Stomach (tissue), 9 donors: Measurements from ENCODE around the gene LMAN1L. TPM values are rescaled to one million over a fixed set of nuclear protein-coding genes. Genes with fewer than 3 reads are reported as not detected.

Source experiments
- DNase-seq, 2 donors: peaks; one replicate each; pipeline versions ENCODE4 v3.0.0 to v3.0.0-alpha.2; 2013 to 2019
- H3K27ac ChIP-seq, 5 donors: fragments of 200-600 bp in 4 of 5; sonication (generic) in 4 of 5; one replicate each; pipeline ENCODE4 v1.5.1; 2013 to 2019; ENCODE audit warnings: mild to moderate bottlenecking in 1 of 5, moderate library complexity in 1 of 5
- H3K27me3 ChIP-seq, 3 donors: fragments of 200-600 bp; sonication (generic); one replicate each; pipeline ENCODE4 v1.5.1; 2017 to 2019; ENCODE audit warnings: mixed run types in 1 of 3
- H3K36me3 ChIP-seq, 4 donors: fragments of 200-600 bp; sonication (generic); 1 replicate in 3 of 4; 2 replicates in 1 of 4; pipeline ENCODE4 v1.5.1; 2016 to 2019
- H3K4me1 ChIP-seq, 4 donors: fragments of 200-600 bp; sonication (generic); one replicate each; pipeline ENCODE4 v1.5.1; 2016 to 2019
- H3K4me3 ChIP-seq, 4 donors: fragments of 200-600 bp; sonication (generic) in 3 of 4; one replicate each; pipeline ENCODE4 v1.5.1; 2016 to 2019; ENCODE audit warnings: mild to moderate bottlenecking in 1 of 4
- H3K9me3 ChIP-seq, 4 donors: fragments of 200-600 bp; sonication (generic); one replicate each; pipeline ENCODE4 v1.5.1; 2016 to 2019
- CTCF ChIP-seq, 7 experiments: fragments of 450-650 bp in 4 of 7; fragments of 200-600 bp in 3 of 7; sonication (generic) in 3 of 7; IDR thresholded peaks; one replicate each; pipeline ENCODE4 v1.5.1; 2016 to 2019; ENCODE audit warnings: antibody characterized with exemption in 7 of 7, control low read depth in 2 of 7, mild to moderate bottlenecking in 1 of 7
- EP300 ChIP-seq: sonication (generic); formaldehyde crosslinking; IDR thresholded peaks from one replicate; pipeline ENCODE4 v1.6.1; 2017; ENCODE audit warnings: antibody characterized with exemption
- POLR2A ChIP-seq, 4 donors: fragments of 450-650 bp; IDR thresholded peaks; one replicate each; pipeline ENCODE4 v1.6.1; 2016; ENCODE audit warnings: antibody characterized with exemption in 4 of 4, control low read depth in 2 of 4, mild to moderate bottlenecking in 1 of 4, moderate library complexity in 1 of 4
- POLR2AphosphoS5 ChIP-seq, 3 donors: sonication (generic); formaldehyde crosslinking; IDR thresholded peaks; one replicate each; pipeline ENCODE4 v1.6.1; 2016; ENCODE audit warnings: antibody characterized with exemption in 3 of 3
- WGBS, 5 donors: extraction: QIAGEN DNeasy Blood & Tissue Kit in 3 of 5; methylation state at CpG; one replicate each; pipeline versions ENCODE4 v1.1.5 to v1.1.7; 2013 to 2018; 5-methylcytosine and 5-hydroxymethylcytosine counted together
- intact Hi-C: fragments of 100-400 bp; cut with DNase I; formaldehyde crosslinking; loops from one replicate; pipeline ENCODE4 v1.15.1; 2023; ENCODE audit warnings: low total_unique reads
- polyA plus RNA-seq, 3 donors: library from polyadenylated mRNA; stranded (reverse); fragments of 200-250 nt; gene quantifications; one replicate each; pipeline ENCODE4 v1.2.3, GENCODE V29; 2013
- total RNA-seq, 5 donors: library from RNA; depleted of rRNA; stranded (reverse); fragments of >200 nt; gene quantifications; one replicate each; pipeline versions ENCODE4 v1.1.0 to v1.2.3, GENCODE V29; 2014 to 2016
- donor health status: healthy with polysubstance abuse.
- donor health status: Bipolar disorder and iron deficiency.
- donor health status: healthy.

LMAN1L gene
- total and polyA plus RNA-seq, 8 donors: 5.9 to 83.5 TPM; not detected in 6

- peaks cover 0 to 65% (median 57%) of the 10 kb centered on the region in 4 donors for H3K36me3 ChIP-seq
- no peak for DNase-seq
- no peaks in the 10 kb centered on the region for H3K9me3 ChIP-seq
- intact Hi-C loops: loop anchor here (5.0 kb wide), 1 partner anchor 65 kb away; no protein-coding TSS in a partner anchor
- WGBS, 5 donors: 74 to 90% (median 81%) methylated on average over 14 to 15 of the region's 15 CpGs
- H3K27me3 ChIP-seq: no peaks in the 10 kb centered on the region
- TF ChIP-seq POLR2AphosphoS5 (IDR thresholded peaks at IDR 0.05): no peak
- TF ChIP-seq POLR2A (IDR thresholded peaks at IDR 0.05): no peak
- no peak for TF ChIP-seq CTCF (IDR thresholded peaks at IDR 0.05)
- no peak for TF ChIP-seq EP300
- H3K4me3 ChIP-seq: no peak overlapping the region
- no peak overlapping the region for H3K27ac ChIP-seq
- H3K4me1 ChIP-seq: peaks cover 12 to 27% (median 19%) of the 10 kb centered on the region in 4 donors
These were observed 25.0 kb downstream of the LMAN1L start for GRCh38 chr15:74837482-74838136.

- TF ChIP-seq POLR2A (IDR thresholded peaks at IDR 0.05): no peak
- no peak for TF ChIP-seq CTCF (IDR thresholded peaks at IDR 0.05)
- TF ChIP-seq EP300: no peak
- TF ChIP-seq POLR2AphosphoS5 (IDR thresholded peaks at IDR 0.05): no peak
- H3K9me3 ChIP-seq: no peaks in the 10 kb centered on the region
- H3K27ac ChIP-seq: no peak overlapping the region
- intact Hi-C loops: loop anchor here (5.0 kb wide), 1 partner anchor 66 kb away; no protein-coding TSS in a partner anchor
- WGBS, 5 donors: 85 to 92% (median 91%) methylated on average over 7 to 10 of the region's 10 CpGs
- no peaks in the 10 kb centered on the region for H3K27me3 ChIP-seq
- DNase-seq: no peak
- H3K4me1 ChIP-seq: peaks cover 13 to 28% (median 20%) of the 10 kb centered on the region in 4 donors
- H3K4me3 ChIP-seq: no peak overlapping the region
- peaks cover 0 to 65% (median 57%) of the 10 kb centered on the region in 4 donors for H3K36me3 ChIP-seq
These were observed 25.5 kb downstream of the LMAN1L start for GRCh38 chr15:74838137-74838516.

GRCh38 chr15:74838746-74839525 is 26.3 kb downstream of the LMAN1L start:
- intact Hi-C loops: loop anchor here (5.0 kb wide), 1 partner anchor 67 kb away; no protein-coding TSS in a partner anchor
- 89 to 95% (median 93%) methylated on average over 9 to 11 of the region's 11 CpGs for WGBS, 5 donors
- no peaks in the 10 kb centered on the region for H3K27me3 ChIP-seq

More at GRCh38 chr15:74838746-74839525, 26.3 kb downstream of the LMAN1L start:
- no peak overlapping the region for H3K4me3 ChIP-seq
- H3K4me1 ChIP-seq: peaks cover 21 to 36% (median 28%) of the 10 kb centered on the region in 4 donors
- TF ChIP-seq POLR2AphosphoS5 (IDR thresholded peaks at IDR 0.05) (no peak), POLR2A (IDR thresholded peaks at IDR 0.05) (no peak), CTCF (IDR thresholded peaks at IDR 0.05) (no peak), EP300 (no peak)
- no peaks in the 10 kb centered on the region for H3K9me3 ChIP-seq
- H3K36me3 ChIP-seq: peaks cover 0 to 65% (median 57%) of the 10 kb centered on the region in 4 donors
- H3K27ac ChIP-seq: no peak overlapping the region
- DNase-seq: no peak
